ENCODE data around the gene TNXB.

TNXB gene

GRCh38 chr6:32088487-32089049 is 20.6 kb downstream of the TNXB start:
- TF ChIP-seq Cebpa-rat (IDR thresholded peaks at IDR 0.05): no peak
- peaks cover 9% of the 10 kb centered on the region; the same call in 1 of the 2 replicates for H3K4me1 ChIP-seq
- no peak overlapping the region for H3K4me3 ChIP-seq
- no peak overlapping the region for H3K9ac ChIP-seq
- H3K36me3 ChIP-seq: no peaks in the 10 kb centered on the region
- no peaks in the 10 kb centered on the region for H3K9me3 ChIP-seq
- H3K4me2 ChIP-seq: no peak overlapping the region
- no peaks in the 10 kb centered on the region for H4K20me1 ChIP-seq
- H3K27ac ChIP-seq: no peak overlapping the region
- no peaks in the 10 kb centered on the region for H3K27me3 ChIP-seq

- Histone ChIP-seq H3K9ac (no peak overlapping the region), H3K4me2 (peak overlapping the region; percentile 39), H3K27ac (no peak overlapping the region), H3K36me3 (no peaks in the 10 kb centered on the region), H3K9me3 (no peaks in the 10 kb centered on the region), H4K20me1 (no peaks in the 10 kb centered on the region), H3K4me1 (peaks cover 9% of the 10 kb centered on the region; the same call in 1 of the 2 replicates), H3K27me3 (no peaks in the 10 kb centered on the region), H3K4me3 (no peak overlapping the region)
- no peak for TF ChIP-seq Cebpa-rat (IDR thresholded peaks at IDR 0.05)
Observed at GRCh38 chr6:32087574-32088486, 21.3 kb downstream of the TNXB start.

GRCh38 chr6:32086661-32087573 is 22.2 kb downstream of the TNXB start:
- Histone ChIP-seq H3K9ac (no peak overlapping the region), H4K20me1 (no peaks in the 10 kb centered on the region)

GRCh38 chr6:32085759-32086459 is 23.2 kb downstream of the TNXB start:
- Histone ChIP-seq H3K4me2 (no peak overlapping the region), H3K9me3 (no peaks in the 10 kb centered on the region)
- TF ChIP-seq Cebpa-rat (IDR thresholded peaks at IDR 0.05): no peak

More at GRCh38 chr6:32086661-32087573, 22.2 kb downstream of the TNXB start:
- Histone ChIP-seq H3K27ac (no peak overlapping the region), H3K4me1 (peaks cover 9% of the 10 kb centered on the region; the same call in 1 of the 2 replicates), H3K36me3 (no peaks in the 10 kb centered on the region), H3K4me2 (0 out of 2 replicates have a peak overlapping the region, but pooled peaks have one; percentile 14), H3K4me3 (no peak overlapping the region), H3K9me3 (no peaks in the 10 kb centered on the region), H3K27me3 (no peaks in the 10 kb centered on the region)
- no peak for TF ChIP-seq Cebpa-rat (IDR thresholded peaks at IDR 0.05)

GRCh38 chr6:32084780-32085179 is 24.4 kb downstream of the TNXB start:
- Histone ChIP-seq H3K36me3 (no peaks in the 10 kb centered on the region), H3K4me1 (peaks cover 9% of the 10 kb centered on the region; the same call in 1 of the 2 replicates), H3K9ac (no peak overlapping the region), H3K4me3 (no peak overlapping the region), H3K27ac (no peak overlapping the region), H3K27me3 (no peaks in the 10 kb centered on the region), H3K4me2 (no peak overlapping the region), H4K20me1 (no peaks in the 10 kb centered on the region), H3K9me3 (no peaks in the 10 kb centered on the region)
- no peak for TF ChIP-seq Cebpa-rat (IDR thresholded peaks at IDR 0.05)

More at GRCh38 chr6:32085759-32086459, 23.2 kb downstream of the TNXB start:
- H3K4me1 ChIP-seq: peaks cover 9% of the 10 kb centered on the region; the same call in 1 of the 2 replicates
- no peak overlapping the region for H3K27ac ChIP-seq
- H3K9ac ChIP-seq: no peak overlapping the region
- H3K27me3 ChIP-seq: no peaks in the 10 kb centered on the region
- H3K4me3 ChIP-seq: no peak overlapping the region
- no peaks in the 10 kb centered on the region for H4K20me1 ChIP-seq
- no peaks in the 10 kb centered on the region for H3K36me3 ChIP-seq

- Histone ChIP-seq H3K4me1 (peaks cover 9% of the 10 kb centered on the region; the same call in 1 of the 2 replicates), H3K9ac (no peak overlapping the region), H3K27ac (no peak overlapping the region), H3K4me3 (no peak overlapping the region), H3K9me3 (no peaks in the 10 kb centered on the region), H4K20me1 (no peaks in the 10 kb centered on the region), H3K27me3 (no peaks in the 10 kb centered on the region), H3K36me3 (no peaks in the 10 kb centered on the region; the same call in 1 of the 2 replicates), H3K4me2 (no peak overlapping the region)
- TF ChIP-seq Cebpa-rat (IDR thresholded peaks at IDR 0.05): no peak
Observed at GRCh38 chr6:32083812-32084768, 25.0 kb downstream of the TNXB start.

- no peak overlapping the region for H3K4me3 ChIP-seq
- peaks cover 9% of the 10 kb centered on the region; the same call in 1 of the 2 replicates for H3K4me1 ChIP-seq
- H3K9ac ChIP-seq: no peak overlapping the region
- no peaks in the 10 kb centered on the region for H3K9me3 ChIP-seq
- no peak for TF ChIP-seq Cebpa-rat (IDR thresholded peaks at IDR 0.05)
- no peak overlapping the region for H3K4me2 ChIP-seq
- no peaks in the 10 kb centered on the region for H3K27me3 ChIP-seq
- no peaks in the 10 kb centered on the region for H4K20me1 ChIP-seq
- H3K36me3 ChIP-seq: no peaks in the 10 kb centered on the region; the same call in 1 of the 2 replicates
- no peak overlapping the region for H3K27ac ChIP-seq
Observed at GRCh38 chr6:32082935-32083334, 26.2 kb downstream of the TNXB start.

GRCh38 chr6:32082478-32082877 is 26.7 kb downstream of the TNXB start:
- Histone ChIP-seq H3K27me3 (no peaks in the 10 kb centered on the region), H3K36me3 (no peaks in the 10 kb centered on the region; the same call in 1 of the 2 replicates), H3K4me1 (peaks cover 9% of the 10 kb centered on the region; the same call in 1 of the 2 replicates), H3K9ac (no peak overlapping the region), H4K20me1 (no peaks in the 10 kb centered on the region), H3K4me2 (no peak overlapping the region), H3K4me3 (no peak overlapping the region), H3K9me3 (no peaks in the 10 kb centered on the region), H3K27ac (no peak overlapping the region)
- TF ChIP-seq Cebpa-rat (IDR thresholded peaks at IDR 0.05): no peak

Data from BLaER1 (cell line).